H1 (cell line): ENCODE measurements around the gene FIS1. TPM values are rescaled to one million over a fixed set of nuclear protein-coding genes. Genes with fewer than 3 reads are reported as not detected.

ENCODE experiments used
- CHD7 ChIP-seq: fragments of 300-600 bp; sonication (generic); IDR thresholded peaks from 2 replicates; pipeline ENCODE4 v1.7.1; 2012; ENCODE audit warnings: low read length, moderate library complexity, mild to moderate bottlenecking, inconsistent platforms; ENCODE audit not compliant: insufficient replicate concordance
- polyA plus RNA-seq, 7 experiments: library from polyadenylated mRNA; depleted of rRNA in 3 of 7; stranded (reverse) in 5 of 7; unstranded in 2 of 7; fragments of >200 nt in 5 of 7; fragments of 200-250 nt in 2 of 7; gene quantifications; 1 replicate in 5 of 7; 2 replicates in 1 of 7; 4 replicates in 1 of 7; pipeline versions ENCODE4 v1.2.1 to v1.2.3, GENCODE V29; 2011 to 2013; ENCODE audit warnings: missing spikeins in 2 of 7, mixed read lengths in 2 of 7
- total RNA-seq: library from RNA; stranded (reverse); fragmentation: NEBNext Ultra II Directional; extraction: Animal tissue kit (Norgen Biotek cat#: 25700); gene quantifications from 2 replicates; pipeline ENCODE4 v1.2.1, GENCODE V29; 2021

Gene FIS1
- total and polyA plus RNA-seq, 2 of the 8 experiments (the other 6 are each of a cell fraction or from before 2014, with no cell fraction given) = 128 to 195 TPM

- TF ChIP-seq CHD7 = no peak
Observed at GRCh38 chr7:101220295-101220694, 24.6 kb downstream of the FIS1 start (continued).
